HG03025 (cell line): ENCODE measurements around the gene RPS6KC1.
"Not testable (repeated sequence)": the region's sequence is repeated elsewhere in the genome, so short reads cannot be mapped to it uniquely, and the experiment has no call there.

Experiments
- ATAC-seq: cut with Tn5 transposase; IDR thresholded peaks from one replicate; pipeline ENCODE4 v1.9.1; 2021; ENCODE audit warnings: mild to moderate bottlenecking, moderate library complexity; ENCODE audit not compliant: unreplicated experiment, low FRiP score

Gene RPS6KC1

GRCh38 chr1:213273546-213273945, 222.5 kb downstream of the RPS6KC1 start:
- ATAC-seq = no peak

- ATAC-seq = no peak
These were observed 223.1 kb downstream of the RPS6KC1 start for GRCh38 chr1:213274140-213274539.

- no peak for ATAC-seq
These were observed 224.3 kb downstream of the RPS6KC1 start for GRCh38 chr1:213275293-213275692.

- ATAC-seq = no peak
These were observed 225.2 kb downstream of the RPS6KC1 start for GRCh38 chr1:213276236-213276635.

- no peak for ATAC-seq
These were observed 226.0 kb downstream of the RPS6KC1 start for GRCh38 chr1:213277036-213277435.

- no peak for ATAC-seq
These were observed 228.4 kb downstream of the RPS6KC1 start for GRCh38 chr1:213279410-213279809.

GRCh38 chr1:213281640-213282301, 230.7 kb downstream of the RPS6KC1 start:
- no peak for ATAC-seq

- no peak for ATAC-seq
These were observed 233.6 kb downstream of the RPS6KC1 start for GRCh38 chr1:213284626-213285025.

GRCh38 chr1:213286235-213286634, 235.2 kb downstream of the RPS6KC1 start:
- no peak for ATAC-seq

GRCh38 chr1:213287987-213288386, 236.9 kb downstream of the RPS6KC1 start:
- ATAC-seq = no peak

GRCh38 chr1:213291526-213291925, 240.5 kb downstream of the RPS6KC1 start:
- ATAC-seq = no peak

- no peak for ATAC-seq
These were observed 241.6 kb downstream of the RPS6KC1 start for GRCh38 chr1:213292614-213293013.

- ATAC-seq = no peak
These were observed 244.8 kb downstream of the RPS6KC1 start for GRCh38 chr1:213295860-213296259.

GRCh38 chr1:213296558-213296957, 245.5 kb downstream of the RPS6KC1 start:
- no peak for ATAC-seq

- no peak for ATAC-seq
These were observed 246.0 kb downstream of the RPS6KC1 start for GRCh38 chr1:213297021-213297420.

GRCh38 chr1:213300433-213300832, 249.4 kb downstream of the RPS6KC1 start:
- ATAC-seq = no peak

- ATAC-seq = not testable (repeated sequence)
These were observed 250.5 kb downstream of the RPS6KC1 start for GRCh38 chr1:213301524-213301923.

- ATAC-seq = no peak
These were observed 252.2 kb downstream of the RPS6KC1 start for GRCh38 chr1:213303286-213303685.

- ATAC-seq = no peak
These were observed 264.5 kb downstream of the RPS6KC1 start for GRCh38 chr1:213315571-213315970.

GRCh38 chr1:213318458-213318857, 267.4 kb downstream of the RPS6KC1 start:
- not testable (repeated sequence) for ATAC-seq

- ATAC-seq = no peak
These were observed 269.3 kb downstream of the RPS6KC1 start for GRCh38 chr1:213320191-213320870.
